Ureter (tissue), 1 donor: ENCODE results near the gene PPM1K. TPM values are rescaled to one million over a fixed set of nuclear protein-coding genes. Genes with fewer than 3 reads are reported as not detected.
"Not testable (repeated sequence)": the region's sequence is repeated elsewhere in the genome, so short reads cannot be mapped to it uniquely, and the experiment has no call there.

Experiments used
- DNase-seq: peaks from one replicate; pipeline ENCODE4 v3.0.0-alpha.2; 2020; ENCODE audit warnings: low spot score
- total RNA-seq: library from RNA; stranded (reverse); gene quantifications from one replicate; pipeline ENCODE4 v1.2.4, GENCODE V29; 2023
- donor health status: DM: yes; HTN: yes; CAD: no.

The PPM1K gene
- 14.2 TPM for total RNA-seq

DNA sequence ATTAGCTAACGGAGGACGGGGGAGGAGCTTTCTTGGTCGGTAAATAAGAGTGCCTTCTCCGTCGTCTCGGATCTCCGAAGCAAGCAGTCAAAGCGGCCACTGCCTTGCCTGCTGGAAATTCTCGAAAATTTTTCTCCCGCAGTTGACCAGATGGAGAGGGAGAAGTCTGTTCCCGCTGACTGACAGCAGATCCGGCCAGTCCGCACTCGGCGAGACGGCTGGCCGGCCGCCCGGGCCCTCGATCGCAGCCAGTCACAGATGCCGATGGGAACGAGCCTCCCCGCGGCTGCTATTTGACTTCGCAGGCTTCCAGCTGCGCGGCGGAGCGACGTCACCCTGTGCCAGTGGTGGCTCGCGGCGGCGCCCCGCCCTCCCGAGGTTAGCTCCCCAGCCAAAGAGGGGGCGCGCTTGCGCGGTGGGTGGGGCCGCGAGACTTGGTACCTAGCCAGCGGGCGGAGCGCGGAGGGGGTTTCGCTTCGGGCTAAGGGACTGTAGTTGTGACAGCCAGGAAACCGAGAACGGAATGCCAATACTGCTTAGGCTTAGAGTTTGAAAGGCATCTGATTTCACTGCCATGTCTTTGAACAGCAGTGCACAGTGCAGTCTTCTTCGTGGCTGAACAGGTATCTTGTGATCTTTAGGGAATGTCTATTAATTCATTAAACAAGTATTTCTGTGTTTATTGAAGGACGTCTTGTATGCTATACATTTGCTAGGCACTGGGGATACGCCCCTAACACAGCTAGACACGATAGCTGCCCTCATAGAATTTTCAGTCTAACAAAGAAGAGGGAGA lies at the start of gene PPM1K:
Gene PPM1K (minus strand): TSS at position 123 of the 796 bp plus-strand sequence. CDS start 5,978 bp downstream, outside the sequence.
- DNase-seq = peak; percentile 99

DNA sequence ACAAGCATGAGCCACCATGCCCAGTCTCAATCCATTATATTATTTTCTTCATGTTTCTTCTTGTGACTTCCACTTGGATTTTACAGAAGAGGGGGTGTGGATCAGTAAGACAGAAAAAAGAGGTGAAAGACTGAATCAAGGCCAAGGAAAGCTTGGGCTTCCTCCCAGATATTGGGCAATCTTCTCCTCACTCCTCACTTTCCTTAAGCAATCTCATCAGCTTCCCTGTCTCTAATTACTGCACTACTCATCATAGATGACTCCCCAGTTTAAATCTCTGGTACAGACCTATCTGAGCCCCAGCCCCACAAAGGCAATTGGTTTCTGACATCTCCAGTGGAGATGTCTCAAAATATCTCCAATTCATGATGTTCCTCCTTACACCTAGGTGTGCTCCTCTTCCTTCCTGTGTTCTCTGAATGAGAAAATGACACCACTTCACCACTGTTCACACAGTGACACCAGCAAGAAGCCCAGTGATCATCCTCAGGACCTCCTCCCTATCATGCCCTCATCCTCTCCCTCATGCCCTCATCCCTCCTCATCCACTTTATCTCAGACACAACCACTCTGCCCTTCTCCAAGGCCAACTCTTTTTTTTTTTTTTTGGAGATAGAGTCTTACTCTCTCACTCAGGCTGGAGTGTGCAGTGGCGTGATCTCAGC lies 49.5 kb upstream of the PPM1K start:
- no peak for DNase-seq

DNA sequence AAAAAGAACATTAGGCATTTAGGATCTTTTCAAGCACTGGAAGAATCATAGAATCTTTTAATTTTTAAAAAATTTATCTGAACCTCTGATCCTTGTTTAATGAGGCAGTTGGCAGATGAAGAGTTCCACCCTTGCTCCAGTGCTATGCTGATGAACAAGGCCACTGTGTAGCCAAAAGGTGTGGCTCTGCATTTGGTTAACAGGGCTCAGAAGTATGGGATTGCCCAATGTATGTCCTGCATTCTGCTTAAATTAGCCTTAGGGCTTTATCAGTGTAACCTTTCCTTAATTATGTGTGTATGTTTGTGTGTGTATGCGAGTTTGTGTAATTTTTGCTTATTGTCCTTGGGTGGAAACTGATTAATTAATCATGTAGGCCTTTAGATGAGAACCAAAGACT lies 43.3 kb upstream of the PPM1K start:
- no peak for DNase-seq

DNA sequence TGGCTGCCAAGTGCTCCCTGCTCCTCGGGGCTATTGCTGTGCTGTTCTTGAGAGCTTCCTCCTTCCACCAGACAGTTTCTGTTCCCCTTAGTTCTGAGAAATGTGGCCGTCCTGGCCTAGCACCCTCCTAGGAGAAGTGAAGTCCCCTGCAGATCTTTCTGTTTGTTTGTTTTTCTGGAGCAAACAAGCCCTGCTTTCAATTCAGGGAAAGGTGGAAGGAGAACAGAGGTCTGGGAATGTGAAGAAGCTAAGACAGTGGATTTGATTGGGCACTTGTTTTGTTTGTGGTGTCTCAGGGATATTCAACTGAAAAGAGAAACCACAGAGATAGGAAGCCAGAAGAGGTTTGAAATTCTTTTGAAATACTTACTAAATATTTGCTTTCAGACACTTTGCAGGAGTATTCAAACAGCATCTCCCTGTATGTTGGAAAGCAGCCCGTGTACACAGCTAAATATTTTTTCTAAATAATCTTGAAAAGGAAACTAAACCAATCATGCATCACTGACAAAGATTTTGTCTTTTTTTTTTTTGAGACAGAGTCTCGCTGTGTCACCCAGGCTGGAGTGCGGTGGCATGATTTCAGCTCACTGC lies 36.5 kb upstream of the PPM1K start:
- DNase-seq = peak; percentile 53

DNA sequence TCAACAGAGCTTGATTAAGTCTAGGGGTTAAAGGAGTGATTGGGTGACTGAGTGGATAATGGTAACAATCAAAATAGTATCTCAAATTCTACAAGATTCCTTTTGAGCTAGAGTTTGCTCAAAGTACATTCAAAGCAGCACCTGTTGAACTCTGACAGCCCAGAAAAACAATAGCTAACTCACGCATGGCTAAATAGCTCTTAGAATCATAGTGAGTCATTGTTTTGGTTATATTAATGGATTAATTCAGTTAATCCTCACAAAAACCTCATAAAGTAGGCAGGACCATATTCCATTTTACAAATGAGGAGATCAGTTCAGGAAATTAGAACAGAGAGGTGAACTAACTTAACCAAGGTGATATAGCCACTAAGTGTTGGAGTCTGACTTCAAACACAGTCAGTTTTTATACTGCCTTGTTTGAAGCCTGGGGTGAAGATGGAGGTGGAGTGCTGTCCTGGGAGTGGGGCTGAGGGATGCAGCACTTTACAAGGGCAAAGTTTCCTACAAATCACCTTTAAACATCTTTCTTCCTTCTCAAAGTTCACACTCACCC lies 35.9 kb upstream of the PPM1K start:
- DNase-seq = no peak

DNA sequence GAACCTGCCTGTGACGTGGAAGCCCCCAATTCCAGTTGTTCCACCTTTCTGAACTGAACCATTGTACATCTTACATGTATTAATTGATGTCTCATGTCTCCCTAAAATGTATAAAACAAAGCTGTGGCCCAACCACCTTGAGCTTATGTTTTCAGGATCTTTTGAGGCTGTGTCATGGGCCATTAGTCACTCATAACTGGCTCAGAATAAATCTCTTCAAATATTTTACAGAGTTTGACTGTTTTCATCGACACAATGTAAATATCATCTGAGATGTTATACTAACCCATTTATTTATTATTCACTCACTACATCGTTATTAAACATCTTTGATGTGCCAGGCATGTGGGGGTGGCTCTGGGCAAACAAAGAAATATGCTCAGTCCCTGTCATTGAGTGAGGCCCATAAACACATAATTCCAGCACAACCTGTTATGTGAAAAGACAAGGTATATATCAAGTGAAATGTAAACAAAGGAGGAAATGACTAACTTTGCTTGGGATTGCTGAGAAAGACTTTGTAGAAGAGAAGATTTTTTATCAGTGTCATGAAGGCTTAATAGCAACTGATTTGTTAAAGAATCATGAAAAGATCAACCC lies 34.5 kb upstream of the PPM1K start:
- DNase-seq = no peak

DNA sequence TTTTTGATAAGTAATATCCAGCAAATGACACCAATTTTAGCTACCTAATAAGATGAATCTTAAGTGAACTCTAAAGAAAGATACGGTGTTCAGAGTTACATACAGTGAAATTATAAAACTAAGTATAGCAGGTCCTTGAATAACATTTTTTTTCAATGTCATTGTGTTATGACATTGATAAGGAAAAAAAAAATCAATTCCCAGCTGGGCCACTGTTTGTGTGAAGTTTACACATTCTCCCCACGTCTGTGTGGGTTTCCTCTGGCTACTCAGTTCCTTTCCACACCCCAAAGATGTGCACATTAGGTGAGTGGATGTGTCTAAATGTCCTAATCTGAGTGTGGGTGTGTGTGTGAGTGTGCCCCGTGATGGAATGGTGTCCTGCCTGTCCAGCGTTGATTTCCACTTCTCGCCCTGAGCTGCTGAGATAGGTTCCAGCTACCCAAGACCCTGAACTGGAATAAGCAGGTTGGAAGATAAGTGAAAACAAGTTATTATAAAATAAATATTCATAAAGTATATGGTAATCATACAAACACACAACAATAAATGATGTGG lies 31.2 kb upstream of the PPM1K start:
- DNase-seq = no peak

DNA sequence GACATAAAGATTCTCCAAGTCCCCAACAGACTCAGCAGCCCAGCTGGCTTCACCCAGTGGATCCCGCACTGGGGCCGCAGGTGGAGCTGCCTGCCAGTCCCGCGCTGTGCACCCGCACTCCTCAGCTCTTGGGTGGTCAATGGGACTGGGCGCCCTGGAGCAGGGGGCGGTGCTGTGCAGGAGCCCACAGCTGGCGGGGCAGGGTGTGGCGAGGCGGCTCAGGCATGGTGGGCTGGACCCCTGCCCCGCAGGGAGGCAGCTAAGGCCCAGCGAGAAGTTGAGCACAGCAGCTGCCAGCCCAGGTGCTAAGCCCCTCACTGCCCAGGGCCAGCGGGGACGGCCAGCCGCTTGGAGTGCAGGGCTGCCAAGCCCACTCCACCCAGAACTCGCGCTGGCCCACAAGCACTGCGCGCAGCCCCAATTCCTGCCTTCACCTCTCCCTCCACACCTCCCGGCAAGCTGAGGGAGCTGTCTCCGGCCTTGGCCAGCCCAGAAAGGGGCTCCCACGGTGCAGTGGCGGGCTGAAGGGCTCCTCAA lies 28.8 kb upstream of the PPM1K start:
- DNase-seq = not testable (repeated sequence)

DNA sequence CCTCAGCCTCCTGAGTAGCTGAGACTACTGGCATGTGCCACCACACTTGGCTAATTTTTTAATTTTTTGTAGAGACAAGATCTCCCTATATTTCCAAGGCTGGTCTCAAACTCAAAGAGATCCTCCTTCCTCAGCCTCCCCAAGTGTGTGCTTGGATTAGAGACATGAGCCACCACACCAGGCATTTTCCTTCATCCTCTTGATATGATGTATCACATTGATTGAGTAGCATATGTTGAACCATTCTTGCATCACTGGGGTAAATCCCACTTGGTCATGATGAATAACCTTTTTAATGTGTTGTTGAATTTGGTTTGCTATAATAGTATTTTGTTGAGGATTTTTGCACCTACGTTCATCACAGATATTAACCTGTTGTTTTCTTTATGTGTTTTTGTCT lies 24.2 kb upstream of the PPM1K start:
- no peak for DNase-seq

DNA sequence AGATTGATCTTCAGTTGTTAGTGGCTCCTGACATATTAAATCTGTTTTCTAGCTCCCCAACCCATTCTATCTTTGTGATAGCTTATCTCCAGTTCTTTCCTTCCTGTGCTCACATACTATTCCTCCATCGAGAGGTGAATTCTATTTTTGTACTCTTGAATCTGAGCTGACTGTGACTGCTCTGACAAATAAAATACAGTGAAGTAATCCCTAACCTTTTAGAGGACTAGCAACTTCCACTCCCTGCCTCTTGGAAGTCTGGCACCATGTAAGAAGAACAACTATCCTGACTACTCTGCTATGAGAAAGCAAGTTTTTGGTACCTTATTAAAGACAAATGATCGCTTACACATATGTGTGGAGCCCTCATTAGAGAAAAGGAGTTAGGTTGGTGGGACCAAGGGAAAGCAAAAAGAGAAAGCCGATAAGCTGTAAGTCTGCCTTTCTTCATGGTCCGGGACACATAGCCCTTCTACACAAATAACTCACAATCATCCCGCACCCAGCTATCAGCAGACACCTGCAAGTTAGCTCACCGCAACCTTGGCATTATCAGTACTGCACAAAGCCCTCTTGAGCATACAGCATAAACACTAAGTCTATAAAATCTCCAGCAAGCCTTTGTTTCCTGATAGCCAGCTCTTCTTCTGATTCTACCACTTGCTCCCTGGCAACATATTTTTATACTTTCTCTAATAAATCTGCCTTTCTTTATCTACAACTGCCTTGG lies 13.5 kb upstream of the PPM1K start:
- no peak for DNase-seq

DNA sequence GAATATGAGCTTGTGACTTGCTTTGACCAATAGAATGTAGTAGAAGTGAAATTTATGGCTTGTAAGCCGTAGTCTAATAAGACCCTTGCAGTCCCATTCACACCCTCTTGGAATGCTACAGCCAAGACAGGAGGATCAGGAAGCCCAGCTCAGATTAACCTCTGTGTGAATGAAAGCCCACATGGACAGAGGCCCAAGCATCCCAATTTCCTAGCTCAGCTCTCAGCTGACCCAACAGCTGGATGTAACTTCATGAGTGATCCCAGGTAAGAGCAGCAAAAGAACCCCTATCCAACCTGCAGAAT lies 12.8 kb upstream of the PPM1K start:
- DNase-seq = no peak

DNA sequence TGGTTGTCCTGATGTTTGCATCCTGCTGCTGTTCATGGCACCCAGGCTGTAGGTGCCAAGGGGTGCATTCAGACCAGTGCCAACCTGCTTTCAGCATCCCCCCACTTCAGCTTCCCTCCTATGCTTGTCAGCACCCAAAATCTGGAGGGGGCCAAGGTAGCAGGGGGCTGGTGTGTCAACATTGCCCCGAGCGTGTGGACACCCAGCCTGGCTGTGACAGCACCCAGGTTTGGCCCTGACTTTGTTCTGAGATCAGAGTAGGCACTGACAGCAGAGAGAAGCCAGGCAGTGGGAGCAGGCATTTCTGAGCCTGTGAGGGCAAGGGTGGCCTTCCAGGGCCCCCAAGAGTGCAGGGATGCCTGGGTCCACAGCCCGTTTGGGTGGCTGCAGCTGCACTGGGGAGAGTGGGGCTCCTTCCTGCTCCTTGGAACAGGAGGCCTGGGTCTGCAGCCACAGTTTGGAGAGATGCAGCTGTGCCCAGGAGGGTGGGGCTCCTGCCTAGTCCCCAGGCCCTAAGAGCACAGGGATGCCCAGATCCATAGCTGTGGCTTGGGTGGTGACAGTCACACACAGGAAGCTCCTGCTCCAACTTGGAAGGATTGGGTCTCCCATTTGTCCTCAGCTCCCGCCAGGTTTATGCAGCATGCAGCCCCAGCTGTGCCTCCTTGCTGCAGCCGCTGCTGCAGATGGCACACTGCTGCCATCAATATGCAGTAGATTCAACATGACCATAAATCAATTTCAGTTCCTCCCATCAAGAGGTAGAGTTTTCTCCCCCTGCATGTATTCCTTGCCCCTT lies 12.3 kb upstream of the PPM1K start:
- DNase-seq = no peak

DNA sequence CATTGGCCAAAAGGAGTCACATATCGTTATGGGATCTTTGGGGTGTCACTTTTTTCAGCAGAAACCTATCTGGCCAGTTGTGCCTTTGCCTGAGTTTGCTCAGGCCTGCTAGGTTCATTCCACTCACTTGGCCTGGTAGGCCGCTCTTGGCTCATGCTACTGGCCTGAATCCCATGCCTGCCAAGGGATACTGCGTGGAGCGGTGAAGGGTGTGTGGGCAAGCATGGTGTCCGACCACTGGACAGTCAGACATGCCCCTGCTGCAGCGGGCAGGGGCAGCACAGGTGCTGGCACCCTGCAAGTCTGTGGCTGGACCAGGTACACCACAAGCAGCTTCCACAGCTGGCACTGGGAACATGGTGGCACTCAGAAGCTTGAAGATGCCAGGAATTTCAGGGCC lies 11.3 kb upstream of the PPM1K start:
- no peak for DNase-seq

DNA sequence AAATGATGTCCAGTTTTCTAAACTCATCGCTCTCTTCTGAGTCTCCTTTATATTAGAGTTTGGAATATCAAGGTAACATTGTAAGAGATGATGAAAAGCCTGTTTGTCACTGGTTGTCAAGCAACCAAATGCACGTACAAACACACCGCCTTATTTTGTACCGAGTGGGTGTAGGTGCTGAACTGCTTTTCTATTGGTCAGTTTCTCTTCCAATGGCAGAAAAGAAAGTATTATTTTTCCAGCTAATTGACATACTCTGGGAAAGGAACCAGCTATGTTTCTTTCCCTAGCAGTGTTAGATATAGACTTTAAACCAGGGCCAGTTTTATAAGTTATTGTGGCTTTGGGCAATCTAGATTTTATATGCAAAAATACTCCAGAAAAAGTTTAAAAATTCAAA lies 6.6 kb upstream of the PPM1K start:
- DNase-seq = no peak

DNA sequence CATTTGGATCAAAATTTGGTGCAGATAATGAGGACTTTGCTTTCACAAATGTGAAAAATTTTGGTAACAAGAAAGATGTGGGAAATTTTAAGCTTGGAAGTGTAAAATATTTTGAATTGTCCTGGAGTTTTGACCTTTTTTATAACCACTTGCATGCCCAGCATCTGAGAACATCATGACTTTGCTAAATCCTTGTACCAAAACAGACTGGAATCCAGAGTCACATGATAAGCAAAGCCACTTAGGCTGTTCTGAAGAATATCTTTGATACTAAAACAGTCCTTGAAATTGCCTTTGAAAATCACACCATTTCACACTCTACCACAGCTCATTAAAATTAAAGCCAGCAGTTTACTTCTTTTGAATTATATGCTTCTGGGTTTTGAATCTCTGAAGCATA lies 2.5 kb upstream of the PPM1K start:
- no peak for DNase-seq

DNA sequence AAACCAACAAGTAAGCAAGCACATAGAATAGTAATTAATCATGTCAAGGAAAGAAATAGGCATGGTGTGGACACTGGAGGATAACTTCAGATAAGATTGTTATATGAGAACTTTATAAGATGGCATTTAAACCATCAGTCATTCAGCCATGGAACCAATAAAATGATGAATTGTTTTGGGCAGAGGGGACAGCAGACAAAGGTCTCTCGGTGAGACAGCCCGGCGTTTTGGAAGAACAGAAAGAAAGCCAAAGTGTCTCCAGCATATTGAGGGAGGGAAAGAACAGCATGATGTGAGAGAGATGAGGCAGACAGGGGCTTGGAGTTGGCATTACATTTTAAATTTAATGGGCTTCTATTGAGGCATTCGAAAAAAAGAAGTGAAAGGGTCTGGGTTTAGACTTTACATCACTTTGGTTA lies 883 bp upstream of the PPM1K start:
- DNase-seq = no peak

DNA sequence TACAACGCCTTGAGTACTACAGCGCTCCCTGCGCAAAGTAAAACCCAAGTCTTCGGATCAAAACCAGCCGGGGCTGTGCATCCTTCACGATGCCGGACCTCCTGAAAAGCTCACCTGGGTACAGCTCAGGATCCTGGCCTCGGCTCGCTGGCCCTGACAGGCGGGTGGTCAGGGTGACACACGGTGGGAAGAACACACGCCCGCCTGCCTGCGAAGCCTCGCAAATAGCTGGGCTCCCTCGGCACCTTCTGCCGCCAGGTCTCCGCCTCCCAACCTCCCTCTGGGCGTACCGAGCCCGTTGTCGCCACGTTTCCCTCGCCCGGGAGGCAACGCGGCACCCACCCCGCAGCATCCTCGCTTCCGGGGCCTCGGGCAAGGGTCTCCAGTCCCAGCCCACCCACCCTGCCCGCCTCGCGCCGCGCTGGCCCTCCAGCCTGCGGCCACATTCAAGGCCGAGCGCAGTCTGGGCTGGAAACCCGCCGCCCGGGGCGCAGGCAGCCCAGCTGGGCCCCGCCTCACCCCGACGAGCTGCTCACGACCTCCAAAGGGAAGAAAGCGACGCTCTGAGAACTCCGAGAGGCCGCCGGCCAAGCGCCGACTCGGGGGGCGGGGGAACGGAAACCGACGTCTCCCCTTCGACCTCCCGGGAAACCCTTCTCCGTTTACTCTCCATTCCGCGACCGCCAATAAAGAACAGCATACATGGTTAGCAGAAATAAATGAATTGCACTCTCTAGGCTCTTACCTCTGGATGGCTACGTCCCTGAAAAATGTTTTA lies 511 bp downstream of the PPM1K start:
- DNase-seq = peak; percentile 60

DNA sequence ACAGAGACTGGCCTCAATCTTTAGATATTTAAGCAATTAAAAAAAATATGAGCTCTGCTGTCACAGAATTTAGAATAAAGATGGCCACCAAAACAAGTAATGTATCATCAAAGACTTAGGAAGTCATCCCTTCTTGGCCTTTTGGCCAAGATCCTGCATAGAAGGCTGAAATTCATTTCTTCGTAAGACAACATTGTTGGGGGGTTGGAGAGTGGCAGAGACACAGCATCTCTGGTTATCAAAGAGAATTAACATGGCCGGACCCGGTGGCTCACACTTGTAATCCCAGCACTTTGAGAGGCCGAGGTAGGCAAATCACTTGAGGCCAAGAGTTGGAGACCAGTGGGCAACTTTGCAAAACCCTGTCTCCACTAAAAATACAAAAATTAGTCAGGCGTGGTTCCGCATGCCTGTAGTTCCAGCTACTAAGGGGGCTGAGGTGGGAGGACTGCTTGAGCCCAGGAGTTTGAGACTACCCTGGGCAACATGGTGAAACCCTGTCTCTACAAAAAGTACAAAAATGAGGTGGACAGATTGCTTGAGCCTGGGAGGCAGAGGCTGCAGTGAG lies 4.0 kb downstream of the PPM1K start:
- no peak for DNase-seq

DNA sequence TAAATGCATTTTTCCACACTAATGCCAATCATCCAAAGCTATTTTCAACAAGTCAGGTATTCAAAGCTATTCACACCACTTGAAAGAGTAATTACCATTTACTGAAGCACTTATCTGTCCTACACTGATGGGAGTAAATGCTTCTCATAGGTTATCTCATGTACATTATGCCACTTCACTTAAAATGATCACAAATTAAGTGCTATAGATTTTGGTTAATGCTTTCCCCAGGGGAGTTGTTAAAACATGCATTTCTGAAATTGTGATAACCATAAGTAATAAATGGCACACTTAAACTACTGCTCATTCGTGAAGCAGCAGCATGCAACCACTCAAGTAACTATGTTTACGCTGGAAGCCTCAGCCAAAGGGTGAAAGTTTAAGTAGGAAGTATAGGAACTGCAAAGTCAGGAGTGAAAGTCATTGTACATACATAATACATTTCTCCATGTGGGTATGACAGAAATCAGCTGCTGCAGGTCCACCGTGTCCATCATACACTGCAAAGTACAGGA lies 6.6 kb downstream of the PPM1K start:
- no peak for DNase-seq
